Uterus (tissue), 4 donors: ENCODE data around the gene CHMP1A. TPM values are rescaled to one million over a fixed set of nuclear protein-coding genes. Genes with fewer than 3 reads are reported as not detected.

Experiments
- DNase-seq, 2 donors: peaks; one replicate each; pipeline ENCODE4 v3.0.0-alpha.2; 2019 to 2020
- H3K27ac ChIP-seq, 2 donors: fragments of 200-600 bp; sonication (generic); 1 replicate in 1 of 2; 2 replicates in 1 of 2; pipeline ENCODE4 v1.5.1; 2016 to 2018
- H3K27me3 ChIP-seq, 2 donors: fragments of 200-600 bp; sonication (generic); one replicate each; pipeline ENCODE4 v1.5.1; 2018 to 2019; ENCODE audit warnings: control low read depth in 1 of 2
- H3K36me3 ChIP-seq, 2 donors: fragments of 200-600 bp; sonication (generic); one replicate each; pipeline ENCODE4 v1.5.1; 2019; ENCODE audit warnings: control low read depth in 1 of 2
- H3K4me1 ChIP-seq, 2 donors: fragments of 200-600 bp; sonication (generic); one replicate each; pipeline ENCODE4 v1.5.1; 2018 to 2019; ENCODE audit warnings: control low read depth in 1 of 2
- H3K4me3 ChIP-seq, 2 donors: fragments of 200-600 bp; sonication (generic); 1 replicate in 1 of 2; 2 replicates in 1 of 2; pipeline ENCODE4 v1.5.1; 2018 to 2019; ENCODE audit warnings: mild to moderate bottlenecking in 1 of 2
- H3K9me3 ChIP-seq, 2 donors: fragments of 200-600 bp; sonication (generic); one replicate each; pipeline ENCODE4 v1.5.1; 2019; ENCODE audit warnings: control low read depth in 1 of 2
- POLR2A ChIP-seq, 2 donors: fragments of 450-650 bp; IDR thresholded peaks; one replicate each; pipeline ENCODE4 v1.6.1; 2016; ENCODE audit warnings: antibody characterized with exemption in 2 of 2, mild to moderate bottlenecking in 1 of 2, moderate library complexity in 1 of 2
- intact Hi-C: fragments of 100-400 bp; cut with DNase I; formaldehyde crosslinking; loops from one replicate; pipeline ENCODE4 v1.15.1; 2023; ENCODE audit warnings: low total_unique reads
- total RNA-seq, 4 donors: library from RNA; depleted of rRNA in 3 of 4; stranded (reverse); fragments of >200 nt in 3 of 4; gene quantifications; one replicate each; pipeline versions ENCODE4 v1.1.0 to v1.2.4, GENCODE V29; 2014 to 2023
- TF ChIP-seq, protein P1 (sequence below), 4 experiments: fragments of 200-600 bp in 2 of 4; fragments of 450-650 bp in 2 of 4; sonication (generic) in 2 of 4; IDR thresholded peaks; one replicate each; pipeline ENCODE4 v1.5.1; 2016 to 2019; ENCODE audit warnings: antibody characterized with exemption in 4 of 4, mild to moderate bottlenecking in 2 of 4, moderate library complexity in 1 of 4
- donor health status: DM: yes; HTN: yes; CAD: no.

CHMP1A gene
- total RNA-seq, 4 donors from 2014 or later: 26.9 to 84.3 (median 58.7) TPM

DNA sequence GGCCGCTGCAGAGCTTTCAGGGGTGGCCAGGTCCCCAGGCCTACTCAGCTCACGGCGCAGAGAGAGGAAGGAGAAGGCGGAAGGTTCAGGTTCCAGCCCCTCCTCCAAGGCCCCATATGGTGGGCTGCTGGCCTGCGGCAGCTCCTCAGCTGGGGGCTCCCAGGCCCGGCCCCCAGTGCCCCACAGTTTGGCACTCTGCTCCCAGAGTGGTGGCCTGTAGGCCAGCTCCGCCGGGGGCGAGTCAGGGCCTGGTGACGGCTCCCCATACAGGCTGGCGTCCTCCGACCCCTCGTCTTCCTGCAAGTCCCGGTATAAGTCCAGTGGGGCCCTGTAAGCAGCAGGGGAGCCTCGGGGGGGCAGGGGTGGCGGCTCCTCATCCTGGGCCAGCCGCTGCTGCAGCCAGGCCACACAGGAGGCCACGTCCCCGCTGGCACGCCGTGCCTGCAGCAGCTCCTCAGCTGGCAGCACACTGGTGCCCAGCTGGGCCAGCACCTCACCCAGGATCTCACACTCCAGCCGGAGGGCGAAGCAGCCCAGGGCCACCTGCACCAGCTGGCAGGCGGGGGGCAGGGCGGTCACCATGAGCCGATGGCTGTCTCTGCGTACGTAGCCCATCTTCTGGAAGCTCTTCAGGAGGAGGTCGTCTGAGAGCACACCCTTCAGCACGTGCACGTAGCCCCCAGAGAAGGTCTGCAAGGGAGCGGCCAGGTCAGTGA lies 40.3 kb upstream of the CHMP1A start:
- TF ChIP-seq POLR2A (IDR thresholded peaks at IDR 0.05): no peak
- TF ChIP-seq, protein P1, sequence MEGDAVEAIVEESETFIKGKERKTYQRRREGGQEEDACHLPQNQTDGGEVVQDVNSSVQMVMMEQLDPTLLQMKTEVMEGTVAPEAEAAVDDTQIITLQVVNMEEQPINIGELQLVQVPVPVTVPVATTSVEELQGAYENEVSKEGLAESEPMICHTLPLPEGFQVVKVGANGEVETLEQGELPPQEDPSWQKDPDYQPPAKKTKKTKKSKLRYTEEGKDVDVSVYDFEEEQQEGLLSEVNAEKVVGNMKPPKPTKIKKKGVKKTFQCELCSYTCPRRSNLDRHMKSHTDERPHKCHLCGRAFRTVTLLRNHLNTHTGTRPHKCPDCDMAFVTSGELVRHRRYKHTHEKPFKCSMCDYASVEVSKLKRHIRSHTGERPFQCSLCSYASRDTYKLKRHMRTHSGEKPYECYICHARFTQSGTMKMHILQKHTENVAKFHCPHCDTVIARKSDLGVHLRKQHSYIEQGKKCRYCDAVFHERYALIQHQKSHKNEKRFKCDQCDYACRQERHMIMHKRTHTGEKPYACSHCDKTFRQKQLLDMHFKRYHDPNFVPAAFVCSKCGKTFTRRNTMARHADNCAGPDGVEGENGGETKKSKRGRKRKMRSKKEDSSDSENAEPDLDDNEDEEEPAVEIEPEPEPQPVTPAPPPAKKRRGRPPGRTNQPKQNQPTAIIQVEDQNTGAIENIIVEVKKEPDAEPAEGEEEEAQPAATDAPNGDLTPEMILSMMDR (IDR thresholded peaks at IDR 0.05): no peak
- Histone ChIP-seq H3K27me3 (no peaks in the 10 kb centered on the region), H3K9me3 (no peaks in the 10 kb centered on the region), H3K4me3 (no peak overlapping the region), H3K36me3 (no peaks in the 10 kb centered on the region), H3K4me1 (peaks cover 0 to 11% of the 10 kb centered on the region in 2 donors), H3K27ac (no peak overlapping the region)
- no peak for DNase-seq
- intact Hi-C loops: no loop called here

DNA sequence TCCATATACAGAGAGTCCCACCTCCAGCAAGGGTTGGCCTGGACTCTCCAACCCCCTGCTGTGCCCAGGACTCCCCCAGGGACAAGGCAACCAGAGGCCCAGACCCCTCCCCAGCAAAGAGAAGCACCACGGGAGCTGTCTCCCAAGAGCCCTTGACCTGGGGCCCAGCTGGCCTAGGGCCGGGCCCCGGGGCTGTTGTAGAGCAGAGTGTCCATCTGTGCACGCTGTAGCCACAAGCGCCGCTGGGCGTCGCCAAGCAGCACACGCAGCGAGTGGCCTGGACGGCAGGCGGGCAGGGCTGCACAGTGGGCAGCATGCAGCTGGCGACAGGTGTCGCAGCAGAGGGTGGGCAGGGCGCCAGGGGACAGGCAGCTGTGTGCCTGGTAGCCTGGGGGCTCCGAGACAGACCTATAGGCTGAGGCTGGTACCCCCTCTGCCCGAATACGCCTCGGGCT lies 39.7 kb upstream of the CHMP1A start:
- Histone ChIP-seq H3K9me3 (no peaks in the 10 kb centered on the region), H3K36me3 (no peaks in the 10 kb centered on the region), H3K4me3 (no peak overlapping the region), H3K4me1 (peaks cover 0 to 11% of the 10 kb centered on the region in 2 donors), H3K27ac (no peak overlapping the region), H3K27me3 (no peaks in the 10 kb centered on the region)
- TF ChIP-seq POLR2A (IDR thresholded peaks at IDR 0.05): no peak
- TF ChIP-seq, protein P1 (IDR thresholded peaks at IDR 0.05): no peak
- intact Hi-C loops: no loop called here
- no peak for DNase-seq

DNA sequence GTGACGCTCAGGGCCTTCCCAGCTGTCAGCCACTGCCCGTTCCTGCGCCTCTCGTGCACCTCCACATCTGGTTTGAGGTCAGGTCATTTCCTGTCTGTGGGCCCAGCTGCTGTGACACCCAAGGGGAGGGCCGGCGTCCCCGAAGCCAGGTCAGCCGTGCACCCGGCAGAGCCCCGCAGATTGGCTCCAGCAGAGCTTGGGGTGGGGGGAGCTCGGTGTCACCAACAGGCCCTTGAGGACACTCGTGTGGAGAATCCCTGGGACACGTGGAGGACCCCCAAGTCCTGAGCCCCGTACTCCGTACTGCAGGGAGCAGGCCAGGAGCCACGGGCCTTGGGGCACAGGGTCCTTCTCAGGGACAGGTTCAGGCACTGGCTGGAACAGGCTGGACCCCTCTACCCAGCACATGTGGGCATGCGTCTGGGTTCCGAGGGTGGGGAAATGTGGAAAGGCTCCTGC lies 39.2 kb upstream of the CHMP1A start:
- intact Hi-C loops: no loop called here
- peaks cover 0 to 11% of the 10 kb centered on the region in 2 donors for H3K4me1 ChIP-seq
- DNase-seq: no peak
- H3K4me3 ChIP-seq: no peak overlapping the region
- H3K9me3 ChIP-seq: no peaks in the 10 kb centered on the region
- no peak overlapping the region for H3K27ac ChIP-seq
- no peaks in the 10 kb centered on the region for H3K36me3 ChIP-seq
- no peaks in the 10 kb centered on the region for H3K27me3 ChIP-seq
- TF ChIP-seq, protein P1 (IDR thresholded peaks at IDR 0.05): no peak
- TF ChIP-seq POLR2A (IDR thresholded peaks at IDR 0.05): no peak

DNA sequence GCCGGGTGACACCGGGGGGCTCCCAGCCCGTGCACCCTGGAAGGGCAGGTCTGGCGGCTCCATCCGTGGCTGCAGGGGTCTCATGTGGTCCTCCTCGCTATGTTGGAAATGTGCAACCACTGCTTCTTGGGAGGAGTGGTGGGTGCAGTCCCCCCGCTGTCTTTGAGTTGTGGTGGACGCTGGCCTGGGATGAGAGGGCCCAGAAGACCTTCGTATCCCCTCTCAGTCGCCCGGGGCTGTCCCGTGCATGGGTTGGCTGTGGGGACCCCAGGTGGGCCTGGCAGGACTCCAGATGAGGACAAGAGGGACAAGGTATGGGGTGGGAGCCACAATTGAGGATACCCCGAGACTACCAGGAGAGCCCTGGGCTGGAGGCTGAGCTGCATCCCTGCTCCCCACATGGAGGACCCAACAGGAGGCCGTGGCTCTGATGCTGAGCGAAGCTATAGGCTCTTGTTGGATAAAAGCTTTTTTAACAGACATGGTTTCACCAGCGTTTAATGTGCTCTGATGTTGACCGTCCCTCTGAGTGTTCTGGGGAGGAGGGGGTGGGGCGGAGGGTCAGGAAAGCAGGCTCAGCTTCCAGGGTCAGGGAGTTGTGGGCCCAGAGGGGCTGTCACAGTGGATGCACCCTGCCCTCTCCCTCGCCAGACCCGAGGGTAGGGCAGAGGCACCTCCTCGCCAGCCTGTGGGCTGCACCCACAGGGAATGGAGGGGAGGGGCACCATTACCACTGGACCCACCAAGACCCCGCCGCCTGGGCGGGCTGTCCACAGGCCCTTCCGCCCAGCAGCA lies 38.6 kb upstream of the CHMP1A start:
- Histone ChIP-seq H3K36me3 (no peaks in the 10 kb centered on the region), H3K27ac (no peak overlapping the region), H3K9me3 (no peaks in the 10 kb centered on the region), H3K27me3 (no peaks in the 10 kb centered on the region), H3K4me3 (no peak overlapping the region), H3K4me1 (peaks cover 0 to 8% of the 10 kb centered on the region in 2 donors)
- TF ChIP-seq POLR2A (IDR thresholded peaks at IDR 0.05): no peak
- TF ChIP-seq, protein P1 (IDR thresholded peaks at IDR 0.05): no peak
- no peak for DNase-seq
- intact Hi-C loops: no loop called here
